RCC 7860 (cell line): Measurements from ENCODE around the gene XAGE5.
"Not testable (repeated sequence)": the region's sequence is repeated elsewhere in the genome, so short reads cannot be mapped to it uniquely, and the experiment has no call there.

Experiments used
- DNase-seq: peaks from one replicate; pipeline ENCODE4 v3.0.0-alpha.2; 2015; ENCODE audit warnings: low spot score
- FAIRE-seq: peaks from 2 replicates; lab custom pipeline; 2012; peaks lifted over from hg19 to GRCh38; lab: Jason Lieb, UNC

The XAGE5 gene

GRCh38 chrX:52811065-52811625 is at the start of gene XAGE5:
TSS of gene XAGE5 (plus strand) at chrX:52811287. CDS start at chrX:52812567, 1,280 bp downstream.
- FAIRE-seq: no peak
- no peak for DNase-seq

GRCh38 chrX:52765983-52766382 is 45.1 kb upstream of the XAGE5 start:
- FAIRE-seq: not testable (repeated sequence)

GRCh38 chrX:52773504-52773903 is 37.6 kb upstream of the XAGE5 start:
- not testable (repeated sequence) for DNase-seq, FAIRE-seq

More at GRCh38 chrX:52765983-52766382, 45.1 kb upstream of the XAGE5 start:
- not testable (repeated sequence) for DNase-seq

- FAIRE-seq: not testable (repeated sequence)
These were observed 13.8 kb upstream of the XAGE5 start, which contains the start of gene SPANXN5 for GRCh38 chrX:52797327-52797726. TSS of gene SPANXN5 (minus strand) at chrX:52797427. CDS start at chrX:52797348, 79 bp downstream.

GRCh38 chrX:52804876-52805275 is 6.2 kb upstream of the XAGE5 start:
- peak; percentile 6 for DNase-seq
- not testable (repeated sequence) for FAIRE-seq

More at GRCh38 chrX:52797327-52797726, 13.8 kb upstream of the XAGE5 start, which contains the start of gene SPANXN5:
- not testable (repeated sequence) for DNase-seq

- no peak for DNase-seq
- no peak for FAIRE-seq
These were observed 8.7 kb downstream of the XAGE5 start for GRCh38 chrX:52819788-52820187.

- DNase-seq (no peak), FAIRE-seq (no peak)
These were observed 10.1 kb downstream of the XAGE5 start for GRCh38 chrX:52821079-52821760.

GRCh38 chrX:52824608-52825007 is 13.5 kb downstream of the XAGE5 start:
- DNase-seq (no peak), FAIRE-seq (no peak)

- FAIRE-seq (no peak), DNase-seq (no peak)
These were observed 19.5 kb downstream of the XAGE5 start for GRCh38 chrX:52830551-52830950.

- DNase-seq: no peak
- no peak for FAIRE-seq
These were observed 28.1 kb downstream of the XAGE5 start for GRCh38 chrX:52839137-52839536.

- not testable (repeated sequence) for DNase-seq, FAIRE-seq
These were observed 32.5 kb downstream of the XAGE5 start for GRCh38 chrX:52843619-52844018.

- DNase-seq (no peak), FAIRE-seq (no peak)
These were observed 41.2 kb downstream of the XAGE5 start for GRCh38 chrX:52852110-52852860.

GRCh38 chrX:52856991-52857525 is 46.0 kb downstream of the XAGE5 start:
- FAIRE-seq: peak; percentile 48
- DNase-seq: not testable (repeated sequence)

GRCh38 chrX:52865343-52865998 is 54.4 kb downstream of the XAGE5 start:
- peak; percentile 71 for FAIRE-seq
- DNase-seq: no peak
